HCT116 (cell line): Measurements from ENCODE around the gene FAM168B.

Source experiments
- CEBPB ChIP-seq: IDR thresholded peaks from 2 replicates; pipeline ENCODE4 v1.6.1; 2012; ENCODE audit warnings: low read depth
- CTCF ChIP-seq, 3 experiments: fragments of 200-600 bp in 1 of 3; sonication (generic) in 1 of 3; IDR thresholded peaks in 2 of 3; conservative IDR thresholded peaks in 1 of 3; 2 replicates each; pipeline ENCODE4 v1.5.1; 2012 to 2017; ENCODE audit warnings: low read depth in 2 of 3, low read length in 2 of 3, antibody characterized with exemption in 1 of 3, borderline replicate concordance in 1 of 3, control low read depth in 1 of 3, mild to moderate bottlenecking in 1 of 3, mixed read lengths in 1 of 3, mixed run types in 1 of 3, moderate library complexity in 1 of 3; ENCODE audit not compliant: insufficient read depth in 1 of 3
- ELF1 ChIP-seq: IDR thresholded peaks from 2 replicates; pipeline ENCODE4 v1.6.1; 2012; ENCODE audit warnings: low read depth, borderline replicate concordance
- EZH2 ChIP-seq: fragments of 200-600 bp; sonication (generic); IDR thresholded peaks from 2 replicates; pipeline ENCODE4 v1.6.1; 2017; ENCODE audit warnings: antibody characterized with exemption, mixed run types
- EZH2phosphoT487 ChIP-seq: fragments of 200-600 bp; IDR thresholded peaks from 2 replicates; pipeline ENCODE4 v1.6.1; 2018; ENCODE audit warnings: antibody characterized with exemption, borderline replicate concordance
- POLR2A ChIP-seq: IDR thresholded peaks from 2 replicates; pipeline ENCODE4 v1.7.0; 2011; ENCODE audit warnings: borderline replicate concordance; ENCODE audit not compliant: insufficient read depth, insufficient read length; ENCODE audit errors: extremely low read depth
- POLR2AphosphoS5 ChIP-seq: IDR thresholded peaks from 2 replicates; pipeline ENCODE4 v1.6.1; 2011; ENCODE audit warnings: mild to moderate bottlenecking, low read depth, low read length, moderate library complexity
- REST ChIP-seq: IDR thresholded peaks from 2 replicates; pipeline ENCODE4 v1.6.1; 2012; ENCODE audit warnings: low read depth
- SIN3A ChIP-seq: IDR thresholded peaks from 2 replicates; pipeline ENCODE4 v1.6.1; 2012; ENCODE audit warnings: low read depth
- SRF ChIP-seq: IDR thresholded peaks from 2 replicates; pipeline ENCODE4 v1.6.1; 2012; ENCODE audit warnings: low read depth
- ZNF274 ChIP-seq: fragments of 200-500 bp; sonication (Bioruptor generic); IDR thresholded peaks from 2 replicates; pipeline ENCODE4 v1.6.1; 2014; ENCODE audit warnings: mild to moderate bottlenecking, low read depth, low read length, inconsistent platforms

GRCh38 chr2:131014141-131014540 lies 79.1 kb downstream of the FAM168B start:
- no peak for TF ChIP-seq CTCF (IDR thresholded peaks at IDR 0.05 in 2 of 3, conservative IDR thresholded peaks at IDR 0.05 in 1 of 3; ENCODE audit: borderline replicate concordance in 1 of 3, insufficient read depth in 1 of 3, low read depth in 2 of 3, low read length in 2 of 3)
- TF ChIP-seq POLR2A, result no peak
- TF ChIP-seq CEBPB, result no peak
- TF ChIP-seq POLR2AphosphoS5, result no peak
- no peak for TF ChIP-seq REST
- no peak for TF ChIP-seq EZH2
- TF ChIP-seq ZNF274, result no peak
- TF ChIP-seq SRF, result no peak
- no peak for TF ChIP-seq ELF1
- no peak for TF ChIP-seq SIN3A
- no peak for TF ChIP-seq EZH2phosphoT487
